ENCODE results near the gene KCNQ5. TPM values are rescaled to one million over a fixed set of nuclear protein-coding genes. Genes with fewer than 3 reads are reported as not detected.

The KCNQ5 gene
- total RNA-seq, 4 donors from 2014 or later = 0.96 to 3.4 (median 1.5) TPM

DNA sequence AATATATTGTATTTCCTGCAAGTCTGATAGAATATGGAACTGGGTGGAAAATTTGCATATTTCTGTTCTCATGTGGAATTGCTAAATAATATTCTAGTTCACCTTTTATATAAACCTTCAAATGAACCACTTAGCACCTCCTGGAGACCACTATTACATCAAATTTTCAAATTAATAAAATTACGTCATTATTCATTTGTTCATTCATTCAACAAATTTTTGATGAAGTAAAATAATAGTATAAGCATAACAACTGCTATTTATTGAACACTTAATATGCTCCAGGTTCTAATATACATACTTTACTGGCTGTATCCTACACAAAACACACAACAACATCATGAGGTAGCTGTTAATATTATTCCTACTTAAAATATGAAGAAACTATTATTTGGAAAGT lies 215.1 kb downstream of the KCNQ5 start:
- Histone ChIP-seq H3K27me3 (no peaks in the 10 kb centered on the region), H3K4me3 (no peak overlapping the region), H3K4me1 (no peaks in the 10 kb centered on the region), H3K9me3 (no peaks in the 10 kb centered on the region), H3K27ac (no peak overlapping the region), H3K36me3 (no peaks in the 10 kb centered on the region)
- no peak for TF ChIP-seq POLR2AphosphoS5 (IDR thresholded peaks at IDR 0.05)
- TF ChIP-seq, protein P1, sequence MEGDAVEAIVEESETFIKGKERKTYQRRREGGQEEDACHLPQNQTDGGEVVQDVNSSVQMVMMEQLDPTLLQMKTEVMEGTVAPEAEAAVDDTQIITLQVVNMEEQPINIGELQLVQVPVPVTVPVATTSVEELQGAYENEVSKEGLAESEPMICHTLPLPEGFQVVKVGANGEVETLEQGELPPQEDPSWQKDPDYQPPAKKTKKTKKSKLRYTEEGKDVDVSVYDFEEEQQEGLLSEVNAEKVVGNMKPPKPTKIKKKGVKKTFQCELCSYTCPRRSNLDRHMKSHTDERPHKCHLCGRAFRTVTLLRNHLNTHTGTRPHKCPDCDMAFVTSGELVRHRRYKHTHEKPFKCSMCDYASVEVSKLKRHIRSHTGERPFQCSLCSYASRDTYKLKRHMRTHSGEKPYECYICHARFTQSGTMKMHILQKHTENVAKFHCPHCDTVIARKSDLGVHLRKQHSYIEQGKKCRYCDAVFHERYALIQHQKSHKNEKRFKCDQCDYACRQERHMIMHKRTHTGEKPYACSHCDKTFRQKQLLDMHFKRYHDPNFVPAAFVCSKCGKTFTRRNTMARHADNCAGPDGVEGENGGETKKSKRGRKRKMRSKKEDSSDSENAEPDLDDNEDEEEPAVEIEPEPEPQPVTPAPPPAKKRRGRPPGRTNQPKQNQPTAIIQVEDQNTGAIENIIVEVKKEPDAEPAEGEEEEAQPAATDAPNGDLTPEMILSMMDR (IDR thresholded peaks at IDR 0.05) = no peak
- TF ChIP-seq EP300 (IDR thresholded peaks at IDR 0.05) = no peak
- TF ChIP-seq POLR2A (IDR thresholded peaks at IDR 0.05) = no peak
- no peak for ATAC-seq
- WGBS, 2 donors (ENCODE audit: low coverage in 1 of 2) = 92 to 93% methylated on average over 1 of the region's 1 CpG

DNA sequence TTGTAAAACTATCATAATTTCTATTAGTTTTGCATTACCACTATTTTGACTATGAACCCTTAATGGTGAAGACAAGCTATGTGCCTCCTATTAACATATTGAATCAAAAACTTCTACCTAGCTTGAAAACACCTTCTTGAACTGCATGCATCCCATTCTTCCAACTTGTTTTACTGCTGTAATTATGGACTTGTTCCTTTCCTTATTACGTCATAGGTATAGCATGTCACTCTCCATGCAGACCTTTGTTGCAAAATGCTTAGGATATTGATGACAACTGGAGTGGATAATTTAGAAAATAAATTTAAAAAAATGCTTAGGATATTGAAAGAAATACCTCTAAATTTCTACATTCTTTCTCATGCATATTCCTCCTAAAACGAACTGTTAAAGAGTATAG lies 219.3 kb downstream of the KCNQ5 start:
- no peaks in the 10 kb centered on the region for H3K36me3 ChIP-seq
- no peaks in the 10 kb centered on the region for H3K27me3 ChIP-seq
- H3K4me3 ChIP-seq = no peak overlapping the region
- H3K27ac ChIP-seq = no peak overlapping the region
- TF ChIP-seq POLR2A (IDR thresholded peaks at IDR 0.05) = no peak
- TF ChIP-seq, protein P1 (IDR thresholded peaks at IDR 0.05) = no peak
- no peak for TF ChIP-seq EP300 (IDR thresholded peaks at IDR 0.05)
- no peak for TF ChIP-seq POLR2AphosphoS5 (IDR thresholded peaks at IDR 0.05)
- no peaks in the 10 kb centered on the region for H3K9me3 ChIP-seq
- ATAC-seq = no peak
- 97 to 100% methylated on average over 1 to 2 of the region's 2 CpGs for WGBS, 2 donors (ENCODE audit: low coverage in 1 of 2)
- H3K4me1 ChIP-seq = no peaks in the 10 kb centered on the region

DNA sequence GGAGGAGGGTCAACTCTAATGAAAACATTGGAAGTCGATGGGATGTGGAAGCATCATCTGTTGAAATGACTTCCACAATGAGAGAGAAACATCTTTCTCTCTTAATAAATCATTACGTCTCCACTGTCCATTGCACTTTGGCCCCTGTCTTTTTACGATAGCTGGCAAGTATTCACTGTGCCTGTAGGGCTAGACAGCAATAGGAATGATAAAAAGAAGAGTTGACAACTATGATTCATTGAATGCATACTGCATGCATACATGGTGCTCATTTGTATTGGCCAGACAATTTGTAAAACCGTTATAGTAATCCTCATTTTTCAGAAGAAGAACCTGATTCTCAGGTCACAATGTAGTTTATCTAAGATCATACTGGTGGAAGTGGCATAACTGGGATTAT lies 220.3 kb downstream of the KCNQ5 start:
- H3K27me3 ChIP-seq = no peaks in the 10 kb centered on the region
- no peaks in the 10 kb centered on the region for H3K36me3 ChIP-seq
- no peak overlapping the region for H3K27ac ChIP-seq
- no peaks in the 10 kb centered on the region for H3K9me3 ChIP-seq
- TF ChIP-seq EP300 (IDR thresholded peaks at IDR 0.05) (no peak), POLR2AphosphoS5 (IDR thresholded peaks at IDR 0.05) (no peak), POLR2A (IDR thresholded peaks at IDR 0.05) (no peak)
- TF ChIP-seq, protein P1 (IDR thresholded peaks at IDR 0.05) = no peak
- WGBS, 2 donors (ENCODE audit: low coverage in 1 of 2) = 65 to 70% methylated on average over 4 of the region's 4 CpGs
- no peak overlapping the region for H3K4me3 ChIP-seq
- H3K4me1 ChIP-seq = no peaks in the 10 kb centered on the region
- no peak for ATAC-seq

DNA sequence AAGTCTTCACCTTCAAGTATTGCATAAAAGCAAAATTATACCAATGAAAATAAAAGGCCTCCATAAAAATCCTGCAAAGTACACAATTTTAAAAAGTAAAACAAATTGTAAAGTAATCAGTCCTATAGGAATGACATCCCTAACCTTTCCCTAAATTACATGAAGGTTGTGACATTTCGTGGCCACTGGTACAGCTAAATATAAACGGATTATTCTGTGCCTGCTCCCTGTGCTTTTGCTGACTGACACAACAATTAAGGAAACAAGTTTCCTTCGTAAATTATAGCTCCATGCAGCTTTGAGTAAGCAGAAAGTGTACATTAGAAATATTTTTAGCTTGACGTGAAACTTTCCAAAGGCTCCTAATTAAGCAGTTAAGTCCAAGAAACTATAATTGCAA lies 222.8 kb downstream of the KCNQ5 start:
- TF ChIP-seq EP300 (IDR thresholded peaks at IDR 0.05) (no peak), POLR2AphosphoS5 (IDR thresholded peaks at IDR 0.05) (no peak), POLR2A (IDR thresholded peaks at IDR 0.05) (no peak)
- TF ChIP-seq, protein P1 (IDR thresholded peaks at IDR 0.05) = no peak
- Histone ChIP-seq H3K4me3 (no peak overlapping the region), H3K27me3 (no peaks in the 10 kb centered on the region), H3K36me3 (no peaks in the 10 kb centered on the region), H3K27ac (no peak overlapping the region), H3K4me1 (no peaks in the 10 kb centered on the region), H3K9me3 (no peaks in the 10 kb centered on the region)
- ATAC-seq = no peak
- 26 to 39% methylated on average over 4 of the region's 4 CpGs for WGBS, 2 donors (ENCODE audit: low coverage in 1 of 2)

DNA sequence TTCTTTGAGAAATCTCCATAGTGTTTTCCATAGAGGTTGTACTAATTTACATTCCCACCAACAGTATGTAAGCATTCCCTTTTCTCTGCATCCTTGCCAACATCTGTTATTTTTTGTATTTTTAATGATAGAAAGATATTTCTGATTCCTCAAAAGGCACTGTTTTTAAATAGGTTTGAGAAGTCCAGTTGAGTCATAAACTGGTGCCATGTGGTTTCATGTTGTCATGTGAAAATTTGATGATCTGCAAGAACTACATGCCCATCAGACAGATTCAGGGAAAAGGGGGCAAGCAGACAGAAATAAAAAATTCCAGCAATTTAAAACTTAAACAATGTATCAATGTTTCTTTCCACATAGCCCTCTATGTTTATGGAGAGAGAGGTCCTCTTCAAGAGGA lies 227.5 kb downstream of the KCNQ5 start:
- Histone ChIP-seq H3K27me3 (no peaks in the 10 kb centered on the region), H3K4me1 (no peaks in the 10 kb centered on the region), H3K4me3 (no peak overlapping the region), H3K9me3 (no peaks in the 10 kb centered on the region), H3K36me3 (no peaks in the 10 kb centered on the region), H3K27ac (no peak overlapping the region)
- no peak for ATAC-seq
- no peak for TF ChIP-seq EP300 (IDR thresholded peaks at IDR 0.05)
- no peak for TF ChIP-seq POLR2AphosphoS5 (IDR thresholded peaks at IDR 0.05)
- TF ChIP-seq, protein P1 (IDR thresholded peaks at IDR 0.05) = no peak
- TF ChIP-seq POLR2A (IDR thresholded peaks at IDR 0.05) = no peak
